Measurements from ENCODE around the gene B4GALT3.

B4GALT3 gene

GRCh38 chr1:161133220-161133740 lies 44.0 kb downstream of the B4GALT3 start:
- Histone ChIP-seq H3K36me3 (peaks cover 11 to 16% (median 13%) of the 10 kb centered on the region in 3 donors), H3K4me3 (peak overlapping the region; percentile 74 to 85), H3K27me3 (no peaks in the 10 kb centered on the region), H3K27ac (peak overlapping the region; percentile 89 to 91), H3K9me3 (no peaks in the 10 kb centered on the region), H3K4me1 (peaks cover 0 to 52% (median 38%) of the 10 kb centered on the region in 4 donors)
- DNase-seq = no peak
- TF ChIP-seq CTCF (IDR thresholded peaks at IDR 0.05) = no peak
- intact Hi-C loops (cut with DNase I; ENCODE audit: low total_unique reads) = no loop called here

- Histone ChIP-seq H3K27me3 (no peaks in the 10 kb centered on the region), H3K36me3 (peaks cover 13 to 23% (median 17%) of the 10 kb centered on the region in 3 donors), H3K9me3 (no peaks in the 10 kb centered on the region), H3K4me1 (peaks cover 0 to 58% (median 40%) of the 10 kb centered on the region in 4 donors), H3K27ac (peak within 1 kb of the TSS; percentile 89 to 91), H3K4me3 (peak within 1 kb of the TSS; percentile 74 to 85)
- intact Hi-C loops (cut with DNase I; ENCODE audit: low total_unique reads) = no loop called here
- no peak for TF ChIP-seq CTCF (IDR thresholded peaks at IDR 0.05)
- DNase-seq = peak; percentile 98
Measured at GRCh38 chr1:161132410-161133219, 44.7 kb downstream of the B4GALT3 start, which contains the start of gene DEDD. TSS of gene DEDD (minus strand) at chr1:161132667. CDS start at chr1:161124462, 8,205 bp downstream.

- DNase-seq = no peak
- H3K27ac ChIP-seq = peak overlapping the region; percentile 89 to 91
- H3K27me3 ChIP-seq = no peaks in the 10 kb centered on the region
- no peak for TF ChIP-seq CTCF (IDR thresholded peaks at IDR 0.05)
- H3K4me3 ChIP-seq = peak overlapping the region; percentile 74 to 85
- peaks cover 13 to 31% (median 26%) of the 10 kb centered on the region in 3 donors for H3K36me3 ChIP-seq
- intact Hi-C loops (cut with DNase I; ENCODE audit: low total_unique reads) = no loop called here
- H3K4me1 ChIP-seq = peaks cover 0 to 64% (median 40%) of the 10 kb centered on the region in 4 donors
- H3K9me3 ChIP-seq = no peaks in the 10 kb centered on the region
Measured at GRCh38 chr1:161131523-161132409, 45.5 kb downstream of the B4GALT3 start.

GRCh38 chr1:161130266-161130665 lies 47.0 kb downstream of the B4GALT3 start:
- no peak for DNase-seq
- no peaks in the 10 kb centered on the region for H3K27me3 ChIP-seq
- intact Hi-C loops (cut with DNase I; ENCODE audit: low total_unique reads) = no loop called here
- H3K4me1 ChIP-seq = peaks cover 0 to 64% (median 40%) of the 10 kb centered on the region in 4 donors
- H3K36me3 ChIP-seq = peaks cover 13 to 46% (median 40%) of the 10 kb centered on the region in 3 donors
- TF ChIP-seq CTCF (IDR thresholded peaks at IDR 0.05) = no peak
- no peak overlapping the region for H3K4me3 ChIP-seq
- H3K9me3 ChIP-seq = no peaks in the 10 kb centered on the region
- peak overlapping the region in 1 of 2 donors; percentile 91 for H3K27ac ChIP-seq
